ENCODE data around the gene ALK.

Gene ALK

GRCh38 chr2:29644949-29645348, 276.4 kb downstream of the ALK start:
- Histone ChIP-seq H3K36me3 (no peaks in the 10 kb centered on the region), H3K27ac (no peak overlapping the region), H3K9me3 (no peaks in the 10 kb centered on the region), H3K4me3 (no peak overlapping the region), H3K27me3 (no peaks in the 10 kb centered on the region), H3K4me1 (no peaks in the 10 kb centered on the region)
- intact Hi-C loops (cut with DNase I; ENCODE audit: low total_unique reads), result no loop called here
- DNase-seq, result no peak
- TF ChIP-seq CTCF (IDR thresholded peaks at IDR 0.05), result no peak

- Histone ChIP-seq H3K4me3 (no peak overlapping the region), H3K27me3 (no peaks in the 10 kb centered on the region), H3K36me3 (no peaks in the 10 kb centered on the region), H3K27ac (no peak overlapping the region), H3K9me3 (no peaks in the 10 kb centered on the region), H3K4me1 (no peaks in the 10 kb centered on the region)
- intact Hi-C loops (cut with DNase I; ENCODE audit: low total_unique reads), result no loop called here
- no peak for DNase-seq
- no peak for TF ChIP-seq CTCF (IDR thresholded peaks at IDR 0.05)
Observed at GRCh38 chr2:29643196-29643595, 278.2 kb downstream of the ALK start.

GRCh38 chr2:29640360-29640759, 281.0 kb downstream of the ALK start:
- no peak for TF ChIP-seq CTCF (IDR thresholded peaks at IDR 0.05)
- intact Hi-C loops (cut with DNase I; ENCODE audit: low total_unique reads), result no loop called here
- no peaks in the 10 kb centered on the region for H3K36me3 ChIP-seq

GRCh38 chr2:29638641-29639040, 282.7 kb downstream of the ALK start:
- intact Hi-C loops (cut with DNase I; ENCODE audit: low total_unique reads), result no loop called here
- DNase-seq, result no peak
- no peak overlapping the region for H3K27ac ChIP-seq

More at GRCh38 chr2:29640360-29640759, 281.0 kb downstream of the ALK start:
- no peak for DNase-seq
- Histone ChIP-seq H3K9me3 (no peaks in the 10 kb centered on the region), H3K27me3 (no peaks in the 10 kb centered on the region), H3K27ac (no peak overlapping the region), H3K4me1 (no peaks in the 10 kb centered on the region), H3K4me3 (no peak overlapping the region)

GRCh38 chr2:29634916-29635315, 286.5 kb downstream of the ALK start:
- no peaks in the 10 kb centered on the region for H3K27me3 ChIP-seq
- no peak overlapping the region for H3K4me3 ChIP-seq
- DNase-seq, result no peak
- H3K9me3 ChIP-seq, result no peaks in the 10 kb centered on the region
- no peaks in the 10 kb centered on the region for H3K36me3 ChIP-seq
- no peak overlapping the region for H3K27ac ChIP-seq
- no peaks in the 10 kb centered on the region for H3K4me1 ChIP-seq
- intact Hi-C loops (cut with DNase I; ENCODE audit: low total_unique reads), result no loop called here
- TF ChIP-seq CTCF (IDR thresholded peaks at IDR 0.05), result no peak

More at GRCh38 chr2:29638641-29639040, 282.7 kb downstream of the ALK start:
- no peak overlapping the region for H3K4me3 ChIP-seq
- no peaks in the 10 kb centered on the region for H3K36me3 ChIP-seq
- TF ChIP-seq CTCF (IDR thresholded peaks at IDR 0.05), result no peak
- no peaks in the 10 kb centered on the region for H3K9me3 ChIP-seq
- H3K27me3 ChIP-seq, result no peaks in the 10 kb centered on the region
- H3K4me1 ChIP-seq, result no peaks in the 10 kb centered on the region

- Histone ChIP-seq H3K4me1 (no peaks in the 10 kb centered on the region), H3K36me3 (no peaks in the 10 kb centered on the region), H3K27ac (no peak overlapping the region), H3K4me3 (no peak overlapping the region), H3K9me3 (no peaks in the 10 kb centered on the region), H3K27me3 (peaks cover 0 to 8% of the 10 kb centered on the region in 2 donors)
- no peak for TF ChIP-seq CTCF (IDR thresholded peaks at IDR 0.05)
- no peak for DNase-seq
- intact Hi-C loops (cut with DNase I; ENCODE audit: low total_unique reads), result no loop called here
Observed at GRCh38 chr2:29632018-29632417, 289.4 kb downstream of the ALK start.

Data from tibial artery (tissue), 4 donors.